Measurements from ENCODE around the gene DDAH1. TPM values are rescaled to one million over a fixed set of nuclear protein-coding genes. Genes with fewer than 3 reads are reported as not detected.
"Not testable (repeated sequence)": the region's sequence is repeated elsewhere in the genome, so short reads cannot be mapped to it uniquely, and the experiment has no call there.

The DDAH1 gene
- total RNA-seq, 2 donors from 2014 or later = not detected

DNA sequence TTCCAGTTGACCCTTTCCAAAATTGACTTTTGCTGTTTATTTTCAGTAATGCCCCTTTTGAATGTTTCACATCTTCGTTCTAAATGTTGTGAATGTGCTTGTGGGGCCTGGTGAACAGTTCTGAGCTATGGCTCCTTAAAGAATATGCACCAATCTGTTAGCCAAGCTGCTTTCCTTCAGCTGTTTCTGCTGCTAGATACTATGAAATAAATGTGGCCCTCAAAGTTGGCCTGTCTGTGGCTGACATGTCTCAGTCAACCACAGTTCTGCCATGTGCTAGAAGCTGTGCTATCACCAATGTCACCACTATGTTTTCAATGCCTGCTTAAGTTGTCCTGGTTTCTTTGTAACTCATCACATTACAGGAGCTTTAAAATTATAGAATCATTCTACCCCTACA, 101.9 kb downstream of the DDAH1 start:
- Mint-ChIP-seq H3K27me3 (peaks cover 4 to 14% of the 10 kb centered on the region in 2 donors), H3K4me3 (no peak overlapping the region), H3K36me3 (no peaks in the 10 kb centered on the region), H3K27ac (no peak overlapping the region), H3K9me3 (peaks cover 2% of the 10 kb centered on the region), H3K4me1 (ENCODE audit: low read depth in 2 of 2) (no peaks in the 10 kb centered on the region)
- no peak for DNase-seq (ENCODE audit: low spot score)
- no peak for ATAC-seq

DNA sequence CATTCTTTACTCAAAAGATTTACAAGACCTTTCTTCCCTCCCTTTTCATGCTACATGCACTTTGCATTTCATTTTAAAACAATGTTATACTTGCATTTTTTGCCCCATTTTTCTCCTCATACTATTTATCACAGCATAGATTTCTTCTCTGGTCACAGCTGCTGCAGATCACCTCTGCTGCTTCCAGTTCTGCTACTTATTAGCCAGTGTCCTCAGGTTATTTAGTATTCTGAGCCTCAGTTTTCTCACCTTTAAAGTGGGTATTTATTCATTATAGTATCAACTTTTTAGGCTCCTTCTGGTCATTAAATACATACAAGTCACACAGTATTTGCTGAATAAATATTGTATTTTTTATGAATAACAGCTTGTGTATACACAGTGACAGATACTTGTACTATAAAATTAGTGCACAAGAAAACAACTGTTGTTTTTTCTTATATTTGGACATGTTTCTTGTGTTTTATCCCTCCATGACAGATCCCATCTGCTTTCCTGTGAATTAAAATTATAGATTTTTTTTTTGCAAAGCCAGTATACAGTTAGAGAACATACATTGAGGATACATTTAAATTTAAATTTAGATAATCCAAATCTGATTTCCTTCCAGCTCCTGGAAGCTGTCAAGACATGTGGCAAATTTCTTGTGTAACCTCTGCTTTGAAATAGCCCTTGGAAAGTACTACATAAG, 103.2 kb downstream of the DDAH1 start:
- Mint-ChIP-seq H3K4me1 (ENCODE audit: low read depth in 2 of 2) (no peaks in the 10 kb centered on the region), H3K27me3 (peaks cover 0 to 14% of the 10 kb centered on the region in 2 donors), H3K36me3 (no peaks in the 10 kb centered on the region), H3K4me3 (no peak overlapping the region), H3K27ac (no peak overlapping the region), H3K9me3 (peaks cover 2% of the 10 kb centered on the region)
- ATAC-seq (no peak), DNase-seq (ENCODE audit: low spot score) (no peak)

DNA sequence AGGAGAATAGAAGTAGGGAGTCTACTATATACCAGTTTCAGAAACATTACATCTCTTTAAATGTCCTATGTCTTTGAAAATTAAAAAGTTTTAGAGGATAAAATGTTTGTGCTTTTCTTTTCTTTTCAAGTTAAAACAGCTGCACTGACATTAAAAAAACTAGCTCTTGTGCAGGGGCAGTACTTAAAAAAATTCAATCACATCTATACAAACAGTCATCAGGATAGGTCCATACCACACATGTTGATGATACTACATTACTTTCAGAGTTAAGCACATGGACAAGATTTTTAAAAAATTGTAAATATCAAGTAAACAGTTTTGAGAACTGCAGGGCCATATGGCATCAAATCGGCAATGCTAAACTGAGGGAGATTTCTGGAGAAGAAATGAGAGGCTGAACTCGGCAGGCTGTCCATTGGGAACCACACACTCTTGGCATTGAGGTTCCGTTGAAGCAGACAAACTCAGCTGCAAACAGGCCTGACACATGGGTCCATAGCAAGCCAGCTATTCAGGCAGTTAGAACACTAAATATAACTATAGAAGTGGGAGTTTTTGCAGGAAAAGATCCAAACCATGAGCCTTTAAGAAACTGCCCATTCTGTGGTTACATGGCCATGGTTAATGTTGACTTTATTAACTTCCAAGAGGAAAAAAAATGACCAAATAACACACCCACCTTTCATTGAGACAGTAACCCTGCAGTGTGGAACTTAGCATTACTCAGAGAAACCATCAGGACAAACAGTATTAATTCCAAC, 104.0 kb downstream of the DDAH1 start:
- Mint-ChIP-seq H3K36me3 (no peaks in the 10 kb centered on the region), H3K4me3 (no peak overlapping the region), H3K27ac (no peak overlapping the region), H3K27me3 (peaks cover 0 to 16% of the 10 kb centered on the region in 2 donors), H3K4me1 (ENCODE audit: low read depth in 2 of 2) (no peaks in the 10 kb centered on the region), H3K9me3 (peaks cover 2% of the 10 kb centered on the region)
- DNase-seq (ENCODE audit: low spot score) = no peak
- ATAC-seq = no peak

DNA sequence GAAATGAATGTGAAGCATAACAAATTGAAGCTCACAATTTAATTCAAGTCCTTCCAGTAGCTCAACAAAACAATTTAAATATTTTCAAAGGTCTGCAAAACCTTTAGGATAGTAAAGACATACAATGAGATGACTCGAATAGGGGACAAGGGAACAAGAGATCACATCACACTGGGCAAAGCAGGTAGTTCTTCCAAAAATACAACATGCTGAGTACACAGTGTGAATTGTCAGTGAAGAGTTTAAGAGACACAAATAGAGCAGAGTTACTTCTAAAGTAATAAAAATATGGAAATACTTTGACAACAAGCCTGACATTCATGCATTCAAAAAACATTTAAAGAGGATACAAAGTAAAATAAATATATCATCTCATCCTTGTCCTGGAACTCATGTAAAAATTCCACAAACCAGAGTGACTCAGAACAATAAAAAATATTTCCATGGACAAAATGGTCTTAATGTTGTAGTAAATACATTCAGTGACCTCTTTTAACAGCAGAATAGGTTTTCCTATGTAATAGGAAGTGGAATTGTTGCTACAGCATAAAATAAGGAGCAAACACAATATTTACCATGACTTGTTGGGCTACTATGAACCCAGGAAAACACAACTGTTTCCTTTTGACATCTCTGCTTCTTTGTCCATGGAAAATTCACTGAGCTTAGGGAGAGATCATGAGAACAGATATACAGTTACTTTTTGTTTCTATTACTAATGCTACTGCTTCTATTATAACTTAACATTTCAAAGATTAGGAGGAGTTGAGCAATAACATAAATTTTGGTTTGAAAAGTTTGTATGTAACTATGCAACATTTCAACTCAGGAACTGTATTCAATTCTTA, 104.9 kb downstream of the DDAH1 start:
- H3K4me3 Mint-ChIP-seq = no peak overlapping the region
- ATAC-seq (no peak), DNase-seq (ENCODE audit: low spot score) (no peak)
- no peaks in the 10 kb centered on the region for H3K4me1 Mint-ChIP-seq (ENCODE audit: low read depth in 2 of 2)
- H3K27ac Mint-ChIP-seq = no peak overlapping the region
- peaks cover 2% of the 10 kb centered on the region for H3K9me3 Mint-ChIP-seq
- no peaks in the 10 kb centered on the region for H3K36me3 Mint-ChIP-seq
- peaks cover 4 to 15% of the 10 kb centered on the region in 2 donors for H3K27me3 Mint-ChIP-seq

DNA sequence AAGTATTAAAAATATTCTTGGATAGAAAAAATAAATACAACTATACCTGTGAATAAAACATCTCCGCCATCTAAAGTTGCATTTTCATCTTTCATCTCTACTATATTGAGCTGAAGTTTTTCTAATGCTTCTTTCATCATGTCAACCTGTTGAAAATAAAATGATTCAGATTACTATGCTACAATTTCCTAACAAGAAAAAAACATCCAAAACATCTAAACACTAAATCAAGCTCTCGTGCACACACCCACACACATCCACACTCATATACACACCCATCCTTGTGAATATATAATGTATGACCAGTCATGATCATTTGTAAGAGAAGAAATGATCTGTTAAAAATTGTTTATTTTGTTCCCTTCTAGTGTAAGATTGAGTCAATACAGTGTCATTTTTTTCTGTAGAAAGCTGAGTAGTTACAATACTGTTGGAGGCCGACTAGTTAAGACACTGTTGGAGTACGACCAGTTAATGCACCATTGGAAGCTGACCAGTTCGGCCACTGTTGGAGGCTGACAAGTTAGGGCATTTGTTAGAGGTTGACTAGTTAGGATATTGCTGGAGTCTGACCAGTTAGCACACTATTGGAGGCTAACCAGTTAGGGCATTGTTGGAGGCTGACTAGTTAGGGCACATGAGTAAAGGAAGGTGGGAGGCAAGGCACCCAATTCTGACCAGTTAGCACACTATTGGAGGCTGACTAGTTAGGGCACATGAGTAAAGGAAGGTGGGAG, 106.1 kb downstream of the DDAH1 start:
- Mint-ChIP-seq H3K36me3 (no peaks in the 10 kb centered on the region), H3K4me3 (no peak overlapping the region), H3K27ac (no peak overlapping the region), H3K27me3 (peaks cover 11 to 15% of the 10 kb centered on the region in 2 donors), H3K4me1 (ENCODE audit: low read depth in 2 of 2) (no peaks in the 10 kb centered on the region), H3K9me3 (peaks cover 2% of the 10 kb centered on the region)
- DNase-seq (ENCODE audit: low spot score) (no peak), ATAC-seq (no peak)

DNA sequence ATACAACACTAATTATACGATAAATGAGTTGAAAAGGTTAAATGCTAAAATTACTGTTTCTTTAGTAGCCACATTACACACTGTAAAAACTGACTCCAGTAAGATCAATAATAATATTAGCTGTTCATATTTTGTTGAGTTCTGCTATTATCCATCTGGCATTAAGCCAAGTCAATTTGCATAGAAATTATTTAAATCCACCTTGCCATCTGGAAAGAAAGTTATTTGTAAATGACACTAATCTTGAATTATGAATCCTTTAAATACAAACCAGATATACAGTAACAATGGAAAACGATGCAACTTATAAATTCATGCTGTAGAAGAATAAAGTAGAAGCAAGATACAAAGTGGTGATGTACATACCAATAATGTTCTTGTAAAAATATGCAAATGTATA, 107.1 kb downstream of the DDAH1 start:
- no peak for DNase-seq (ENCODE audit: low spot score)
- no peak overlapping the region for H3K27ac Mint-ChIP-seq
- no peak for ATAC-seq
- peaks cover 2% of the 10 kb centered on the region for H3K9me3 Mint-ChIP-seq
- H3K27me3 Mint-ChIP-seq = peaks cover 13 to 15% of the 10 kb centered on the region in 2 donors
- no peaks in the 10 kb centered on the region for H3K36me3 Mint-ChIP-seq
- no peak overlapping the region for H3K4me3 Mint-ChIP-seq
- no peaks in the 10 kb centered on the region for H3K4me1 Mint-ChIP-seq (ENCODE audit: low read depth in 2 of 2)

DNA sequence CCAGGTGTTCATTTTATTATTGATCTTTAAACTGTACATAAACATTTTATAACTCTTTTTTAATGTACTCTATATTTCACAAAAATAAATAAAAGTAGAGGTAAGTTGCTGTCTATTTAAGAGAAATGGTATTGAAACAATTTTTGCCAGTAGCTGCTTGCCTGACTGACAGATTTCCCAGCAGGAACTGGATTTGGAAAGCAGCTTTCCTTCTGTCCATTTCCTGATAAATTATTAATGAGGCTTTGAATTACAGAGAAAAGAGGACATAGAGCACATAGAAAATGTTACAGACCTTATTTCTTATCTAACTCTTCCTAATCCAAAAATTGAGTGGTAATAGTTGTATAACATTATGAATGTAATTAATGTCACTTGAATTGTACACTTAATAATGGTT, 108.8 kb downstream of the DDAH1 start:
- Mint-ChIP-seq H3K9me3 (peaks cover 2% of the 10 kb centered on the region), H3K27ac (no peak overlapping the region), H3K4me1 (ENCODE audit: low read depth in 2 of 2) (no peaks in the 10 kb centered on the region), H3K36me3 (no peaks in the 10 kb centered on the region), H3K27me3 (peaks cover 13 to 15% of the 10 kb centered on the region in 2 donors), H3K4me3 (no peak overlapping the region)
- DNase-seq (ENCODE audit: low spot score) (no peak), ATAC-seq (no peak)

DNA sequence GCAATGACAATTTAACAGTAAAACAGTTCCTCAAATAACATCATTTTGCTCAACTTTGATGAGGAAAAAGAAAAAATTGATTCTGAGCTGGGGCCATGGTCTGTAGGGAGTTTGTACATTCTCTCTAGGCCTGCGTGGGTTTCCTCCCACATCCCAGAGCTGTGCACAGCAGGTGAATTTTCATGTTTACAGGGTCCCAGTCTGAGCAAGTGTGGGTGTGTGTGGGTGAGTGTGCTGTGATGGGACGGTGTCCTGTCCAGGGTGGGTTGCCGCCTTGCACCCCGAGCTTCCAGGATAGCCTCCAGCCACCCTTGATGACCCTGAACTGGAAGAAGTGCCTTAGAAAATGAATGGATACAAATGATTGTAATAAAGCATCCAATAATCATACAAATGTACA, 112.9 kb downstream of the DDAH1 start:
- Mint-ChIP-seq H3K4me3 (no peak overlapping the region), H3K27ac (no peak overlapping the region), H3K27me3 (peaks cover 17 to 19% of the 10 kb centered on the region in 2 donors), H3K9me3 (no peaks in the 10 kb centered on the region), H3K36me3 (no peaks in the 10 kb centered on the region), H3K4me1 (ENCODE audit: low read depth in 2 of 2) (no peaks in the 10 kb centered on the region)
- ATAC-seq (no peak), DNase-seq (ENCODE audit: low spot score) (no peak)

DNA sequence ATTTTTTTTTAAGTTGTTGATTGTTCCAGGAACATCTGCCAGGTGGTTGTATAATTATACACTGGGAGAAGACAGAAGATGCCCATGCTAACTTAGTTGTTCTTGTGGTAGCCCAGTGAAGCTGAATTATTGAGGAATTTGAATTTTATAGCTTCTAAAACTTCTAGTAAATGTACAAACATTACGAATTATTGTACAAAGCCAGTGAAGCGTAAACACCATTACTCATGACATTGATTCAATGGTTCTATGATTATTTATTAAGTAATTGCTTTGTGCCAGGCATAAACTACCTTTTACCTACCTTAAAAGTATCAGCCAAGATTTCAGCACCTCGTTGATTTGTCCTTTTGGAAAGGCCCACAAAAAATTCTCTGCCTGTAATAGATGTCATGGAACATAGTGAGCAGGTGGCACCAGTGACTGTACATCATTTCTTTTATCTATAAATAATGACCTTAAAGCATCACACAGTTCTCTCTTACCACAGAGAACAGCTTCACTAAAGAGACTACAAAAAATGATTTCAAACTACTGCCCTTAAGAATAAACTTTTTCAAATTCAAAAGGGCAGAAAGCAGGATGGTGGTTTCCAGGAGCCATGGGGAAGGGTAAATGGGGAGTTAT, 113.6 kb downstream of the DDAH1 start:
- H3K36me3 Mint-ChIP-seq = no peaks in the 10 kb centered on the region
- H3K4me1 Mint-ChIP-seq (ENCODE audit: low read depth in 2 of 2) = no peaks in the 10 kb centered on the region
- H3K27me3 Mint-ChIP-seq = peaks cover 17 to 19% of the 10 kb centered on the region in 2 donors
- H3K9me3 Mint-ChIP-seq = no peaks in the 10 kb centered on the region
- H3K27ac Mint-ChIP-seq = no peak overlapping the region
- DNase-seq (ENCODE audit: low spot score) = no peak
- no peak for ATAC-seq
- H3K4me3 Mint-ChIP-seq = no peak overlapping the region

DNA sequence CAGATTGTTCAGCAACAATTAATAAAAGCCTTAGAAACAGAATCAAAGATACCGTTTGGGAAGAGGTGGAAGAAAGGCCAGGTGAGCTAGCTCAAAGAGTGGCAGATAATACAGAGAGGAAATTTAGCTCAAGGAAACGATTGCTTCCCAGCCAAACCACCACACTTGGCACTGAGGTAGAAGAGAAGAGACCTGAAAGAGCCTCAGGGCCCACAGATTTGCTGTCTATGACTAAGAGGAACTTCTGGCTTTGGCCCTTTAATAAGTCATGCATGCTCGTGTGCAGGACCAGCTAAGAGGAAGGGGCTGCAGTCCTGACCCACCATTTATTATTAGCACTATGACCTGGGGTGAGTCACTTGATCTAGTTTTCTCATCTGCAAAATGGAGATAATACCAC, 115.7 kb downstream of the DDAH1 start:
- H3K4me3 Mint-ChIP-seq = no peak overlapping the region
- no peaks in the 10 kb centered on the region for H3K36me3 Mint-ChIP-seq
- H3K9me3 Mint-ChIP-seq = no peaks in the 10 kb centered on the region
- no peak for DNase-seq (ENCODE audit: low spot score)
- H3K27me3 Mint-ChIP-seq = peaks cover 9 to 12% of the 10 kb centered on the region in 2 donors
- ATAC-seq = no peak
- H3K27ac Mint-ChIP-seq = no peak overlapping the region
- H3K4me1 Mint-ChIP-seq (ENCODE audit: low read depth in 2 of 2) = no peaks in the 10 kb centered on the region

DNA sequence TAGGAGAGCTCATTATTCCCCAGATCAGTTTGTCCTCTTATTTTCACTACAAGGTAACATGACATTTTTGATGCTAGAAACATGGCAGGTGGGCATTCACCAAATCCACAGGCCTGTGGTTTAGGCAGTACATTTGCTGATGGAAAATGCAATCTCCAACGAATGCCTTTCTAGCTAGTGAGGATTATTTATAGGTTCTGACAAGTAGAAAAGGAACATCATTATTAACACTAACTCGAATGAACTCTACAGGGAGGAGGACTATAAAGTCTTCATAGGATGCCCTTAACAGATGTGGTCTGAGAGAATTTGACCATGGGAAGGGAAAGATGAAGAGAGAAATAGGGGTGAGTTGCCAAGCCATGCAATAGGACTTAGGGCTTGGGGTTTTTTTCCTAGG, 117.1 kb downstream of the DDAH1 start:
- no peak overlapping the region for H3K4me3 Mint-ChIP-seq
- ATAC-seq (no peak), DNase-seq (ENCODE audit: low spot score) (no peak)
- no peak overlapping the region for H3K27ac Mint-ChIP-seq
- H3K27me3 Mint-ChIP-seq = peaks cover 7 to 18% of the 10 kb centered on the region in 2 donors
- no peaks in the 10 kb centered on the region for H3K4me1 Mint-ChIP-seq (ENCODE audit: low read depth in 2 of 2)
- no peaks in the 10 kb centered on the region for H3K36me3 Mint-ChIP-seq
- H3K9me3 Mint-ChIP-seq = no peaks in the 10 kb centered on the region

DNA sequence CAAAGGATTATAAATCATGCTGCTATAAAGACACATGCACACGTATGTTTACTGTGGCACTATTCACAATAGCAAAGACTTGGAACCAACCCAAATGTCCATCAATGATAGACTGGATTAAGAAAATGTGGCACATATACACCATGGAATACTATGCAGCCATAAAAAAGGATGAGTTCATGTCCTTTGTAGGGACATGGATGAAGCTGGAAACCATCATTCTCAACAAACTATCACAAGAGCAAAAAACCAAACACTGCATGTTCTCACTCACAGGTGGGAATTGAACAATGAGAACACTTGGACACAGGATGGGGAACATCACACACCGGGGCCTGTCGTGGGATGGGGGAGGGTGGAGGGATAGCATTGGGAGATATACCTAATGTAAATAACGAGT, 117.7 kb downstream of the DDAH1 start:
- not testable (repeated sequence) for H3K4me3 Mint-ChIP-seq; H3K27ac Mint-ChIP-seq; H3K9me3 Mint-ChIP-seq; H3K36me3 Mint-ChIP-seq; ATAC-seq; H3K4me1 Mint-ChIP-seq (ENCODE audit: low read depth in 2 of 2); DNase-seq (ENCODE audit: low spot score)
- peaks cover 7 to 18% of the 10 kb centered on the region in 2 donors for H3K27me3 Mint-ChIP-seq

DNA sequence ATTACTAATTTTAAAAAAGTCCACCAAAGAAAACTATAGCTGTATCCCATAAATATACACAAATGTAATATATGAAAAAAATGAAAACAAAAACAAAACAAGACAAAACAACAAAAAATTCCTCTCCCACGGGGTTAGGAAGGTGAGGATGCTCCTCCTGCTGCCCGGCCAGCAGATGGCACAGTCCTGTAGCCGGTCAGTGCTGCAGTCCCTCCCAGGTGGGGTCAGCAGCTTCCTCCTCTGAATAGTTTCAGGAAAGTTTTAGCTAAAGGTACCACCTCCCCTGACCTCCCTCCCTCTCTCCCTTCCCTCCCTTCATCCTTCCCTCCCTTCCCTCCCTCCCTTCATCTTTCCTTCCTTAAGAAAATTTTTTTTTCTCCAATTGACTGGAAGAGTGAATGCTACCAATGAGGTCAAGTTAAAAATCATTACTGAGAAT, 120.7 kb downstream of the DDAH1 start:
- H3K27ac Mint-ChIP-seq = no peak overlapping the region
- ATAC-seq = no peak
- H3K9me3 Mint-ChIP-seq = no peaks in the 10 kb centered on the region
- H3K27me3 Mint-ChIP-seq = peaks cover 27 to 38% of the 10 kb centered on the region in 2 donors
- no peaks in the 10 kb centered on the region for H3K4me1 Mint-ChIP-seq (ENCODE audit: low read depth in 2 of 2)
- H3K36me3 Mint-ChIP-seq = no peaks in the 10 kb centered on the region
- DNase-seq (ENCODE audit: low spot score) = no peak
- H3K4me3 Mint-ChIP-seq = no peak overlapping the region
